HG03354 (cell line): ENCODE measurements around the gene FNIP1.
"Not testable (repeated sequence)": the region's sequence is repeated elsewhere in the genome, so short reads cannot be mapped to it uniquely, and the experiment has no call there.

Source experiments
- ATAC-seq: cut with Tn5 transposase; IDR thresholded peaks from one replicate; pipeline ENCODE4 v1.9.1; 2021; ENCODE audit warnings: mild to moderate bottlenecking; ENCODE audit not compliant: unreplicated experiment, poor library complexity, severe bottlenecking

Gene FNIP1

GRCh38 chr5:131621164-131621563, 175.7 kb downstream of the FNIP1 start:
- ATAC-seq: not testable (repeated sequence)

- no peak for ATAC-seq
Measured at GRCh38 chr5:131619102-131619501, 177.7 kb downstream of the FNIP1 start.

- ATAC-seq: no peak
Measured at GRCh38 chr5:131617140-131617822, 179.5 kb downstream of the FNIP1 start.

GRCh38 chr5:131615957-131616356, 180.9 kb downstream of the FNIP1 start:
- ATAC-seq: no peak

- no peak for ATAC-seq
Measured at GRCh38 chr5:131613423-131613822, 183.4 kb downstream of the FNIP1 start.

GRCh38 chr5:131611064-131611381, 185.8 kb downstream of the FNIP1 start:
- ATAC-seq: no peak

- ATAC-seq: no peak
Measured at GRCh38 chr5:131610198-131611063, 186.4 kb downstream of the FNIP1 start.

GRCh38 chr5:131609774-131610173, 187.0 kb downstream of the FNIP1 start:
- ATAC-seq: no peak

GRCh38 chr5:131608597-131608996, 188.2 kb downstream of the FNIP1 start:
- no peak for ATAC-seq

GRCh38 chr5:131607903-131608540, 188.8 kb downstream of the FNIP1 start:
- ATAC-seq: no peak

GRCh38 chr5:131607418-131607817, 189.4 kb downstream of the FNIP1 start:
- no peak for ATAC-seq

- ATAC-seq: no peak
Measured at GRCh38 chr5:131605086-131605485, 191.7 kb downstream of the FNIP1 start.

GRCh38 chr5:131595088-131596033, 201.5 kb downstream of the FNIP1 start:
- peak; percentile 70 for ATAC-seq

- no peak for ATAC-seq
Measured at GRCh38 chr5:131593921-131594320, 202.9 kb downstream of the FNIP1 start.

- not testable (repeated sequence) for ATAC-seq
Measured at GRCh38 chr5:131593436-131593835, 203.4 kb downstream of the FNIP1 start.
